Suprapubic skin (tissue), 4 donors: Measurements from ENCODE around the gene THRAP3.

Experiments
- EP300 ChIP-seq: sonication (generic); formaldehyde crosslinking; IDR thresholded peaks from one replicate; pipeline ENCODE4 v1.6.1; 2017; ENCODE audit warnings: antibody characterized with exemption
- POLR2AphosphoS5 ChIP-seq, 3 donors: sonication (generic); formaldehyde crosslinking; IDR thresholded peaks; one replicate each; pipeline ENCODE4 v1.6.1; 2017; ENCODE audit warnings: antibody characterized with exemption in 3 of 3
- TF ChIP-seq, protein P1 (sequence below), 2 donors: fragments of 200-600 bp in 1 of 2; fragments of 450-650 bp in 1 of 2; sonication (generic) in 1 of 2; IDR thresholded peaks; one replicate each; pipeline ENCODE4 v1.5.1; 2016 to 2019; ENCODE audit warnings: antibody characterized with exemption in 2 of 2, mild to moderate bottlenecking in 1 of 2, moderate library complexity in 1 of 2

DNA sequence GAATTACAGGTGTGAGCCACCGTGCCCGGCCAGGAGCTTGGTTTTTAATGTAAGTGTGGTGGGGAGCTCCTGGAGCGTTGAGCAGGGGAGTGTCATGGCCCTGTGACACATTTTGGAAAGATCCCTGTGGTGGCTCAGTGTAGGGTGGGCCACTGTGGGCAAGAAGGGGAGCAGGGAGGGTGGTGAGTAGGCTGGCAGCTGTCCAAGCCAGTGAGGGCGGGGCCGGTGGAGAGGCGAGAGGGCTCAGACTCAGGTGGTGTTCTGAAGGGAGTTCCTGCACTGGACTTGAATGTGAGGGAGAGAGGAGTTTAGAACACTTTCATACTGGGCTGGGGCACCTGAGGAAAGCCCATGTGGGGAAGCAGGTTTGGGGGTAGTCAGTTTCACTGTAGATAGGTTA lies 102.3 kb downstream of the THRAP3 start:
- TF ChIP-seq, protein P1, sequence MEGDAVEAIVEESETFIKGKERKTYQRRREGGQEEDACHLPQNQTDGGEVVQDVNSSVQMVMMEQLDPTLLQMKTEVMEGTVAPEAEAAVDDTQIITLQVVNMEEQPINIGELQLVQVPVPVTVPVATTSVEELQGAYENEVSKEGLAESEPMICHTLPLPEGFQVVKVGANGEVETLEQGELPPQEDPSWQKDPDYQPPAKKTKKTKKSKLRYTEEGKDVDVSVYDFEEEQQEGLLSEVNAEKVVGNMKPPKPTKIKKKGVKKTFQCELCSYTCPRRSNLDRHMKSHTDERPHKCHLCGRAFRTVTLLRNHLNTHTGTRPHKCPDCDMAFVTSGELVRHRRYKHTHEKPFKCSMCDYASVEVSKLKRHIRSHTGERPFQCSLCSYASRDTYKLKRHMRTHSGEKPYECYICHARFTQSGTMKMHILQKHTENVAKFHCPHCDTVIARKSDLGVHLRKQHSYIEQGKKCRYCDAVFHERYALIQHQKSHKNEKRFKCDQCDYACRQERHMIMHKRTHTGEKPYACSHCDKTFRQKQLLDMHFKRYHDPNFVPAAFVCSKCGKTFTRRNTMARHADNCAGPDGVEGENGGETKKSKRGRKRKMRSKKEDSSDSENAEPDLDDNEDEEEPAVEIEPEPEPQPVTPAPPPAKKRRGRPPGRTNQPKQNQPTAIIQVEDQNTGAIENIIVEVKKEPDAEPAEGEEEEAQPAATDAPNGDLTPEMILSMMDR (IDR thresholded peaks at IDR 0.05), result no peak
- TF ChIP-seq POLR2AphosphoS5 (IDR thresholded peaks at IDR 0.05) (no peak), EP300 (no peak)
